Amniotic stem cell (primary cell): ENCODE results near the gene CNTN4.

Source experiments
- DNase-seq: peaks from one replicate; lab custom pipeline; 2025; lab: John Stamatoyannopoulos, UW

CNTN4 gene

GRCh38 chr3:3059645-3060044 is 961.0 kb downstream of the CNTN4 start:
- no peak for DNase-seq

GRCh38 chr3:3064297-3064696 is 965.6 kb downstream of the CNTN4 start:
- no peak for DNase-seq

GRCh38 chr3:3065876-3066275 is 967.2 kb downstream of the CNTN4 start:
- DNase-seq: no peak

GRCh38 chr3:3066378-3066777 is 967.7 kb downstream of the CNTN4 start:
- DNase-seq: no peak

- DNase-seq: no peak
Observed at GRCh38 chr3:3066910-3067309, 968.2 kb downstream of the CNTN4 start.

- no peak for DNase-seq
Observed at GRCh38 chr3:3068358-3068881, 969.8 kb downstream of the CNTN4 start.

GRCh38 chr3:3069723-3070122 is 971.1 kb downstream of the CNTN4 start:
- DNase-seq: no peak

- DNase-seq: no peak
Observed at GRCh38 chr3:3071136-3071535, 972.5 kb downstream of the CNTN4 start.

GRCh38 chr3:3074551-3075257 is 976.0 kb downstream of the CNTN4 start:
- no peak for DNase-seq

GRCh38 chr3:3080309-3080708 is 981.6 kb downstream of the CNTN4 start:
- DNase-seq: no peak

GRCh38 chr3:3081381-3082233 is 982.9 kb downstream of the CNTN4 start:
- DNase-seq: no peak

- DNase-seq: no peak
Observed at GRCh38 chr3:3082234-3082924, 983.7 kb downstream of the CNTN4 start.

GRCh38 chr3:3084890-3085289 is 986.2 kb downstream of the CNTN4 start:
- DNase-seq: no peak

- no peak for DNase-seq
Observed at GRCh38 chr3:3085782-3086181, 987.1 kb downstream of the CNTN4 start.

GRCh38 chr3:3086239-3086638 is 987.6 kb downstream of the CNTN4 start:
- no peak for DNase-seq

- DNase-seq: no peak
Observed at GRCh38 chr3:3087279-3087678, 988.6 kb downstream of the CNTN4 start.

- no peak for DNase-seq
Observed at GRCh38 chr3:3087716-3088465, 989.2 kb downstream of the CNTN4 start.

- no peak for DNase-seq
Observed at GRCh38 chr3:3089017-3089416, 990.4 kb downstream of the CNTN4 start.

GRCh38 chr3:3097958-3098357 is 999.3 kb downstream of the CNTN4 start:
- no peak for DNase-seq

GRCh38 chr3:3101660-3102458 is 1003.2 kb downstream of the CNTN4 start:
- no peak for DNase-seq

GRCh38 chr3:3102751-3103150 is 1004.1 kb downstream of the CNTN4 start:
- no peak for DNase-seq
